ENCODE data around the gene DCUN1D2. TPM values are rescaled to one million over a fixed set of nuclear protein-coding genes. Genes with fewer than 3 reads are reported as not detected.

The DCUN1D2 gene
- total RNA-seq, 1 experiment from 2014 or later, result 38.6 TPM

GRCh38 chr13:113475280-113475679 is 15.2 kb downstream of the DCUN1D2 start:
- Histone ChIP-seq H3K36me3 (ENCODE audit: insufficient read depth, low read length, poor library complexity, severe bottlenecking) (peaks cover 46% of the 10 kb centered on the region), H3K27ac (ENCODE audit: low read depth, low read length, poor library complexity, severe bottlenecking) (no peak overlapping the region), H3K4me3 (ENCODE audit: low read depth, low read length, poor library complexity, severe bottlenecking) (no peak overlapping the region), H3K27me3 (replicated peaks; ENCODE audit: insufficient read depth, low read depth, low read length, poor library complexity) (no peaks in the 10 kb centered on the region), H3K4me1 (ENCODE audit: insufficient read depth, low read length, poor library complexity, severe bottlenecking) (no peaks in the 10 kb centered on the region), H3K9me3 (ENCODE audit: low read depth, low read length, poor library complexity, severe bottlenecking) (no peaks in the 10 kb centered on the region)
- POLR2A ChIA-PET (ENCODE audit: low non-redundant PET), result no interaction called here
- CTCF ChIA-PET, result no interaction called here
- no TSS peak for BruUV-seq (replicated peaks)
- intact Hi-C loops (cut with micrococcal nuclease; ENCODE audit: unreplicated experiment), result no loop called here
- no peak for TF ChIP-seq EZH2 (IDR thresholded peaks at IDR 0.05; ENCODE audit: borderline replicate concordance, low read depth, low read length, poor library complexity, severe bottlenecking)
- no peak for TF ChIP-seq CTCF (conservative IDR thresholded peaks at IDR 0.05; ENCODE audit: low read depth, low read length)
- no peak for DNase-seq (ENCODE audit: low spot score)

- no peaks in the 10 kb centered on the region for H3K4me1 ChIP-seq (ENCODE audit: insufficient read depth, low read length, poor library complexity, severe bottlenecking)
- TF ChIP-seq EZH2 (IDR thresholded peaks at IDR 0.05; ENCODE audit: borderline replicate concordance, low read depth, low read length, poor library complexity, severe bottlenecking) (no peak), CTCF (conservative IDR thresholded peaks at IDR 0.05; ENCODE audit: low read depth, low read length) (no peak)
- H3K36me3 ChIP-seq (ENCODE audit: insufficient read depth, low read length, poor library complexity, severe bottlenecking), result peaks cover 39% of the 10 kb centered on the region
- peak; percentile 28 for DNase-seq (ENCODE audit: low spot score)
- no peak overlapping the region for H3K4me3 ChIP-seq (ENCODE audit: low read depth, low read length, poor library complexity, severe bottlenecking)
- H3K27me3 ChIP-seq (replicated peaks; ENCODE audit: insufficient read depth, low read depth, low read length, poor library complexity), result no peaks in the 10 kb centered on the region
- peak overlapping the region; percentile 37 for H3K27ac ChIP-seq (ENCODE audit: low read depth, low read length, poor library complexity, severe bottlenecking)
- ChIA-PET CTCF (interaction anchor here (0.6 kb wide), 1 partner anchor 395 kb away, joined by 3 read pairs; no protein-coding TSS in a partner anchor), POLR2A (ENCODE audit: low non-redundant PET) (no interaction called here)
- no TSS peak for BruUV-seq (replicated peaks)
- intact Hi-C loops (cut with micrococcal nuclease; ENCODE audit: unreplicated experiment), result no loop called here
- no peaks in the 10 kb centered on the region for H3K9me3 ChIP-seq (ENCODE audit: low read depth, low read length, poor library complexity, severe bottlenecking)
These were observed 16.3 kb downstream of the DCUN1D2 start for GRCh38 chr13:113474179-113474578.

GRCh38 chr13:113472355-113473025 is 18.0 kb downstream of the DCUN1D2 start:
- DNase-seq (ENCODE audit: low spot score), result no peak
- BruUV-seq (replicated peaks), result no TSS peak
- intact Hi-C loops (cut with micrococcal nuclease; ENCODE audit: unreplicated experiment), result no loop called here
- no peaks in the 10 kb centered on the region for H3K27me3 ChIP-seq (replicated peaks; ENCODE audit: insufficient read depth, low read depth, low read length, poor library complexity)
- ChIA-PET POLR2A (ENCODE audit: low non-redundant PET) (no interaction called here), CTCF (no interaction called here)
- no peak overlapping the region for H3K27ac ChIP-seq (ENCODE audit: low read depth, low read length, poor library complexity, severe bottlenecking)
- H3K9me3 ChIP-seq (ENCODE audit: low read depth, low read length, poor library complexity, severe bottlenecking), result no peaks in the 10 kb centered on the region
- H3K4me1 ChIP-seq (ENCODE audit: insufficient read depth, low read length, poor library complexity, severe bottlenecking), result no peaks in the 10 kb centered on the region
- no peak for TF ChIP-seq CTCF (conservative IDR thresholded peaks at IDR 0.05; ENCODE audit: low read depth, low read length)
- no peak for TF ChIP-seq EZH2 (IDR thresholded peaks at IDR 0.05; ENCODE audit: borderline replicate concordance, low read depth, low read length, poor library complexity, severe bottlenecking)
- no peak overlapping the region for H3K4me3 ChIP-seq (ENCODE audit: low read depth, low read length, poor library complexity, severe bottlenecking)
- peaks cover 39% of the 10 kb centered on the region for H3K36me3 ChIP-seq (ENCODE audit: insufficient read depth, low read length, poor library complexity, severe bottlenecking)
